OCI-LY3 (cell line): Measurements from ENCODE around the gene ABI2.

Experiments
- EZH2phosphoT487 ChIP-seq: fragments of 200-600 bp; shearing (Covaris generic); IDR thresholded peaks from 2 replicates; pipeline ENCODE4 v1.6.1; 2018; ENCODE audit warnings: antibody characterized with exemption, mixed run types, low read depth
- TF ChIP-seq, protein P1 (sequence below): fragments of 200-600, 300-600 bp; sonication (generic); IDR thresholded peaks from 2 replicates; pipeline ENCODE4 v1.5.1; 2014; ENCODE audit warnings: antibody characterized with exemption, low read length, low read depth

- TF ChIP-seq, protein P1, sequence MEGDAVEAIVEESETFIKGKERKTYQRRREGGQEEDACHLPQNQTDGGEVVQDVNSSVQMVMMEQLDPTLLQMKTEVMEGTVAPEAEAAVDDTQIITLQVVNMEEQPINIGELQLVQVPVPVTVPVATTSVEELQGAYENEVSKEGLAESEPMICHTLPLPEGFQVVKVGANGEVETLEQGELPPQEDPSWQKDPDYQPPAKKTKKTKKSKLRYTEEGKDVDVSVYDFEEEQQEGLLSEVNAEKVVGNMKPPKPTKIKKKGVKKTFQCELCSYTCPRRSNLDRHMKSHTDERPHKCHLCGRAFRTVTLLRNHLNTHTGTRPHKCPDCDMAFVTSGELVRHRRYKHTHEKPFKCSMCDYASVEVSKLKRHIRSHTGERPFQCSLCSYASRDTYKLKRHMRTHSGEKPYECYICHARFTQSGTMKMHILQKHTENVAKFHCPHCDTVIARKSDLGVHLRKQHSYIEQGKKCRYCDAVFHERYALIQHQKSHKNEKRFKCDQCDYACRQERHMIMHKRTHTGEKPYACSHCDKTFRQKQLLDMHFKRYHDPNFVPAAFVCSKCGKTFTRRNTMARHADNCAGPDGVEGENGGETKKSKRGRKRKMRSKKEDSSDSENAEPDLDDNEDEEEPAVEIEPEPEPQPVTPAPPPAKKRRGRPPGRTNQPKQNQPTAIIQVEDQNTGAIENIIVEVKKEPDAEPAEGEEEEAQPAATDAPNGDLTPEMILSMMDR = no peak
- TF ChIP-seq EZH2phosphoT487 = no peak
Observed at GRCh38 chr2:203436496-203436895, 108.3 kb downstream of the ABI2 start.
